Adrenal gland (tissue), 5 donors: ENCODE data around the gene FOXN3.

Experiments
- POLR2A ChIP-seq, 2 donors: fragments of 450-650 bp; IDR thresholded peaks; one replicate each; pipeline ENCODE4 v1.6.1; 2017; ENCODE audit warnings: antibody characterized with exemption in 2 of 2, mild to moderate bottlenecking in 2 of 2, moderate library complexity in 1 of 2
- TF ChIP-seq, protein P1 (sequence below), 6 experiments: fragments of 450-650 bp in 4 of 6; fragments of 200-600 bp in 2 of 6; sonication (generic) in 1 of 6; IDR thresholded peaks; 1 replicate in 5 of 6; 2 replicates in 1 of 6; pipeline versions ENCODE4 v1.5.1 to v1.8.0; 2016 to 2021; ENCODE audit warnings: antibody characterized with exemption in 6 of 6, mild to moderate bottlenecking in 2 of 6, moderate library complexity in 1 of 6
- donor health status: DM: no; HTN: no; CAD: no.

DNA sequence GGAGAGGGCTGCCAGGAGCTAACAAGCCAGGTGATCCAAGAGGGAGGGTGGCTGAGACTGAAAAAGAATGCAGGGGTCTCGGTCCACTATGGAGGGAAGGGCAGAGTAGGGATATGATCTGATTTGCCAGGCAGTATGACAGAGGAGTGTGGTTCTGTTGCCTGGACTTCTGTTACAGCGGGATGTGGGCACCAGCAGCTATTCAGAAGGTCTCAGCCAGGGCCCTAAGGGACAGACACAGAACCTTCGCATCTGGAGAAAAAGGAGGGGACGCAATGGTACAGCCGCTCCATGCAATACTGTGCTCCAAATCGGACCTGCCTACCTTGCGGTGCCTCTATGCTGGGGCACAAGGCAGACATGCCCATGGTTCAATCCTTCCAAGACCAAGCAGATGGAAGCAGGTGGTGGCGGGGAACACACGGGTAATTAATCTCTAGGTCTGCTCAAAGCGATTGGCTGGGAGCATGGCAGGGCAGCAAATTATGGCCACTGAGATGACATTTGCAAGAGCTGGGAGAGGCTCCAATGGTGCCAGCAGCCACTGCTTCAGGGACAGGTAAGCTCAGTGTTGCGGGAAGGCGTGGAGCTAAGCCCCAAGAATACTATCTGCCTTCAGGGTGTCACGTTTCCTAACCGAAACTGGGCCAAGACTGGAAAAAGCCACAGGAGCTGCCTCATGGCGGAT lies 185.5 kb downstream of the FOXN3 start:
- TF ChIP-seq, protein P1, sequence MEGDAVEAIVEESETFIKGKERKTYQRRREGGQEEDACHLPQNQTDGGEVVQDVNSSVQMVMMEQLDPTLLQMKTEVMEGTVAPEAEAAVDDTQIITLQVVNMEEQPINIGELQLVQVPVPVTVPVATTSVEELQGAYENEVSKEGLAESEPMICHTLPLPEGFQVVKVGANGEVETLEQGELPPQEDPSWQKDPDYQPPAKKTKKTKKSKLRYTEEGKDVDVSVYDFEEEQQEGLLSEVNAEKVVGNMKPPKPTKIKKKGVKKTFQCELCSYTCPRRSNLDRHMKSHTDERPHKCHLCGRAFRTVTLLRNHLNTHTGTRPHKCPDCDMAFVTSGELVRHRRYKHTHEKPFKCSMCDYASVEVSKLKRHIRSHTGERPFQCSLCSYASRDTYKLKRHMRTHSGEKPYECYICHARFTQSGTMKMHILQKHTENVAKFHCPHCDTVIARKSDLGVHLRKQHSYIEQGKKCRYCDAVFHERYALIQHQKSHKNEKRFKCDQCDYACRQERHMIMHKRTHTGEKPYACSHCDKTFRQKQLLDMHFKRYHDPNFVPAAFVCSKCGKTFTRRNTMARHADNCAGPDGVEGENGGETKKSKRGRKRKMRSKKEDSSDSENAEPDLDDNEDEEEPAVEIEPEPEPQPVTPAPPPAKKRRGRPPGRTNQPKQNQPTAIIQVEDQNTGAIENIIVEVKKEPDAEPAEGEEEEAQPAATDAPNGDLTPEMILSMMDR (IDR thresholded peaks at IDR 0.05): no peak
- TF ChIP-seq POLR2A (IDR thresholded peaks at IDR 0.05): no peak
